ENCODE results near the gene PAX8. TPM values are rescaled to one million over a fixed set of nuclear protein-coding genes. Genes with fewer than 3 reads are reported as not detected.

The PAX8 gene
- total RNA-seq (2022; extraction: Qiagen RNA extraction; ENCODE audit: low read depth) = 0.65 to 1.3 TPM (median 0.95 TPM) in 5 replicates

GRCh38 chr2:113278742-113279139, at the start of gene PAX8:
Gene PAX8, minus strand, starts transcription at chr2:113278921. Its CDS starts 527 bp downstream, at chr2:113278394.

DNA sequence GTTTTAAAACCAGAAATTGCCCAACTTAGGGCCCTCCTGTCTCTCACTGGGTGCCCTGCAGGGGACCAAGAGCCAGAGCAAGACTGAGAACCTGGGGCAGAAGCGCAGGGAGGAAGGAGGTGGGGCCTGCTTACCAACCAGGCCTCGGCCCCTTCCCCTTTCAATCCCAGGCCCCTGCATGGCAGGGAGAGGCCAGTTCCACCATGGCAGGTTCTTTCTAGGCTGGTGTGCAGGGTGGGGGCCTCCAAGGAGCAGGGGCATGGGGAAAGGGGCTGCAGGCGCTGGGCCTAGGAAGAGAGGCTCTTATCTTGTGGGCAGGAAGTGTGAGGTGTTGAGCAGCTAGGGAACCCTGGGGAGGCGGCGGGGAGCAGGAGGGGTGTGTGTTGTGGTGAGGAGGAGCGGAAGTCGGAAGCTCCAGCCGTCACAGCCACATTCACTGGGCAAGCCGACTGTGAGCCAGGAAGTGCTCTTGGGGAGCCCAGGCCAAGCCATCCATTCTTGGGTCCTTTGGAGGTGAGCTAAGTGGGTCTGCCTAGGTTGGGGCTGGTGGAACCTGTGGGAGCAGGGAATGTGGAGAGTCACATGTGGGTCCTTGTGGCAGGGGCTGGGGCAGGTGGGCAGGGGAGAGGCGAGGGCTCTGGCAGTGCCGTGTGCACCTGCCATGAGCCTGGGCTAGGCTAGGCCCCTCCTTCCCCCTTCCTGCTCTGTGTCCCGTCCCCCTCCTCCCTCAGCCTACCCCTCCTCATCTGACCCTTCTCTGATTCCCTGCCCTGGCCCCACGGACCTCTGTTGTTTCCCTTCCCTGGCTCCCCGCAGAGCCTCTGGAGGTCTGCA, 105.0 kb downstream of the PAX8 start, which contains the start of gene PSD4:
PSD4 (plus strand) TSS at position 430 of the 834 bp plus-strand sequence. CDS start 8,486 bp downstream, outside the sequence.

Other genes with a start within 250 kb of the PAX8 start
- 0.13 TPM in 1 of 5 replicates, not detected in the others for gene IL36B, start 226.1 kb downstream of the PAX8 start, total RNA-seq (2022; extraction: Qiagen RNA extraction; ENCODE audit: low read depth)
- gene IL36RN, start 219.7 kb downstream of the PAX8 start, total RNA-seq (2022; extraction: Qiagen RNA extraction; ENCODE audit: low read depth) = 0.05 to 0.08 TPM (median 0.05 TPM) in 3 of 5 replicates, not detected in the others
- gene IL1F10, start 211.0 kb downstream of the PAX8 start, total RNA-seq (2022; extraction: Qiagen RNA extraction; ENCODE audit: low read depth) = not detected in 5 replicates
- gene IL1RN, start 151.3 kb downstream of the PAX8 start, total RNA-seq (2022; extraction: Qiagen RNA extraction; ENCODE audit: low read depth) = 0.10 to 0.62 TPM (median 0.53 TPM) in 5 replicates
- 10.8 to 13.2 TPM (median 12.7 TPM) in 5 replicates for gene PSD4, start 105.0 kb downstream of the PAX8 start, total RNA-seq (2022; extraction: Qiagen RNA extraction; ENCODE audit: low read depth)
- gene ZNG1B, start 158.8 kb upstream of the PAX8 start, total RNA-seq (2022; extraction: Qiagen RNA extraction; ENCODE audit: low read depth) = 39.5 to 46.5 TPM (median 41.1 TPM) in 5 replicates
- 0.24 to 0.56 TPM (median 0.30 TPM) in 5 replicates for gene FOXD4L1, start 219.7 kb upstream of the PAX8 start, total RNA-seq (2022; extraction: Qiagen RNA extraction; ENCODE audit: low read depth)

Measured in A549 treated with GW870086 at 1 μM for 4 hours (cell line).